BE2C (cell line): ENCODE data around the gene TBC1D2B.

Source experiments
- DNase-seq: peaks from one replicate; pipeline ENCODE4 v3.0.0-alpha.2; 2020
- H3K27me3 ChIP-seq: fragments of 250-450 bp; sonication (Bioruptor Pico); 2 replicates; pipeline ENCODE4 v1.5.1; 2020; ENCODE audit warnings: mild to moderate bottlenecking
- H3K36me3 ChIP-seq: fragments of 250-450 bp; sonication (Bioruptor Pico); 2 replicates; pipeline ENCODE4 v1.5.1; 2020; ENCODE audit warnings: mild to moderate bottlenecking
- H3K4me1 ChIP-seq: fragments of 250-450 bp; sonication (Bioruptor Pico); 2 replicates; pipeline ENCODE4 v1.5.1; 2020
- H3K4me3 ChIP-seq: 2 replicates; pipeline ENCODE4 v1.5.1; 2011; ENCODE audit warnings: low read depth, low read length
- H3K9me3 ChIP-seq: fragments of 250-450 bp; sonication (Bioruptor Pico); 2 replicates; pipeline ENCODE4 v1.5.1; 2020
- TF ChIP-seq, protein P1 (sequence below): IDR thresholded peaks from 2 replicates; pipeline ENCODE4 v1.5.1; 2012; ENCODE audit warnings: mild to moderate bottlenecking, low read depth, low read length

Gene TBC1D2B

GRCh38 chr15:78104566-78105475, 27.3 kb upstream of the TBC1D2B start:
- Histone ChIP-seq H3K4me3 (no peak overlapping the region), H3K9me3 (no peaks in the 10 kb centered on the region), H3K4me1 (no peaks in the 10 kb centered on the region), H3K36me3 (no peaks in the 10 kb centered on the region), H3K27me3 (no peaks in the 10 kb centered on the region)
- no peak for DNase-seq
- TF ChIP-seq, protein P1, sequence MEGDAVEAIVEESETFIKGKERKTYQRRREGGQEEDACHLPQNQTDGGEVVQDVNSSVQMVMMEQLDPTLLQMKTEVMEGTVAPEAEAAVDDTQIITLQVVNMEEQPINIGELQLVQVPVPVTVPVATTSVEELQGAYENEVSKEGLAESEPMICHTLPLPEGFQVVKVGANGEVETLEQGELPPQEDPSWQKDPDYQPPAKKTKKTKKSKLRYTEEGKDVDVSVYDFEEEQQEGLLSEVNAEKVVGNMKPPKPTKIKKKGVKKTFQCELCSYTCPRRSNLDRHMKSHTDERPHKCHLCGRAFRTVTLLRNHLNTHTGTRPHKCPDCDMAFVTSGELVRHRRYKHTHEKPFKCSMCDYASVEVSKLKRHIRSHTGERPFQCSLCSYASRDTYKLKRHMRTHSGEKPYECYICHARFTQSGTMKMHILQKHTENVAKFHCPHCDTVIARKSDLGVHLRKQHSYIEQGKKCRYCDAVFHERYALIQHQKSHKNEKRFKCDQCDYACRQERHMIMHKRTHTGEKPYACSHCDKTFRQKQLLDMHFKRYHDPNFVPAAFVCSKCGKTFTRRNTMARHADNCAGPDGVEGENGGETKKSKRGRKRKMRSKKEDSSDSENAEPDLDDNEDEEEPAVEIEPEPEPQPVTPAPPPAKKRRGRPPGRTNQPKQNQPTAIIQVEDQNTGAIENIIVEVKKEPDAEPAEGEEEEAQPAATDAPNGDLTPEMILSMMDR = no peak

DNA sequence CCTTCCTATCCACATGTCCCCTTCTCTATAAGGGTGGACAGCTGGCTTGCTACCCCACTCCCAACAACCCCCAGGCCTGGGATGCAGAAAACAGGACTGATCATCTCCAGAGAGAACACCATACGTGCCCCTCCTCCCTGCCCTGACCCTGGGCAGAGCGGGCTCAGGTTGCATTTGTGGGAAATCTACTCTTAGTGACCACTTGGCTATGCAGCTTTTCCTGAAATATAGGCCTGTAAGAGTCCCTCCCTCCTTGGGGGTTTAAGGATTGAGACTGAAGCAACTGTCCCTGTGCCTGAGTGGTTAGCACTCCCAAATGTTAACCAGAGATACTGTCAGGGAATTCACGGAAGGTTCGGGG, 26.6 kb upstream of the TBC1D2B start:
- Histone ChIP-seq H3K36me3 (no peaks in the 10 kb centered on the region), H3K4me3 (no peak overlapping the region), H3K4me1 (no peaks in the 10 kb centered on the region), H3K9me3 (no peaks in the 10 kb centered on the region), H3K27me3 (no peaks in the 10 kb centered on the region)
- no peak for DNase-seq
- TF ChIP-seq, protein P1 = no peak

GRCh38 chr15:78103406-78104118, 26.1 kb upstream of the TBC1D2B start:
- no peak for DNase-seq
- TF ChIP-seq, protein P1 = no peak

GRCh38 chr15:78102741-78103140, 25.2 kb upstream of the TBC1D2B start:
- Histone ChIP-seq H3K36me3 (no peaks in the 10 kb centered on the region), H3K4me1 (no peaks in the 10 kb centered on the region), H3K9me3 (no peaks in the 10 kb centered on the region), H3K27me3 (no peaks in the 10 kb centered on the region), H3K4me3 (no peak overlapping the region)
- TF ChIP-seq, protein P1 = no peak
- no peak for DNase-seq

More at GRCh38 chr15:78103406-78104118, 26.1 kb upstream of the TBC1D2B start:
- no peak overlapping the region for H3K4me3 ChIP-seq
- H3K4me1 ChIP-seq = no peaks in the 10 kb centered on the region
- no peaks in the 10 kb centered on the region for H3K36me3 ChIP-seq
- no peaks in the 10 kb centered on the region for H3K9me3 ChIP-seq
- no peaks in the 10 kb centered on the region for H3K27me3 ChIP-seq

DNA sequence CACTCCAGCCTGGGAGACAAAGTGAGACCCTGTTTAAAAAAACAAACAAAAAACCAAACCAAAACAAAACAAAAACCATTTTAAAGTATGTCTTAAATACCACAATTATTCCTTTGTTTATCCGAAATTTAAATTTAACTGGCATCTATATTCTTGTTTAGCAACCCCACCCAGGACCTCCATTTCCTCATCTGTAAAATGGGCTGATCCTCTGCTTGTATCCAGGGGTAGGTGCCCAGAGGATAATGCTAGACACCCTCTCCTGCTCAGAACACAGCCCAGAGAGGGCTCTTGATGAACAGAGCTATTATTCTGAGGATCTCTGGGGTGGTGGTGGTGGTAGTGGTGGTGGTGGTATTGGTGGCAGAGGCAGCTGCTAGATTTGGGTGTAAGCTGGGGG, 24.7 kb upstream of the TBC1D2B start:
- Histone ChIP-seq H3K9me3 (no peaks in the 10 kb centered on the region), H3K4me3 (no peak overlapping the region), H3K4me1 (no peaks in the 10 kb centered on the region), H3K27me3 (no peaks in the 10 kb centered on the region), H3K36me3 (no peaks in the 10 kb centered on the region)
- no peak for DNase-seq
- TF ChIP-seq, protein P1 = no peak
